ENCODE results near the gene PTPRC.

The PTPRC gene

GRCh38 chr1:198636391-198636790 is 2.4 kb upstream of the PTPRC start:
- TF ChIP-seq, protein P1, sequence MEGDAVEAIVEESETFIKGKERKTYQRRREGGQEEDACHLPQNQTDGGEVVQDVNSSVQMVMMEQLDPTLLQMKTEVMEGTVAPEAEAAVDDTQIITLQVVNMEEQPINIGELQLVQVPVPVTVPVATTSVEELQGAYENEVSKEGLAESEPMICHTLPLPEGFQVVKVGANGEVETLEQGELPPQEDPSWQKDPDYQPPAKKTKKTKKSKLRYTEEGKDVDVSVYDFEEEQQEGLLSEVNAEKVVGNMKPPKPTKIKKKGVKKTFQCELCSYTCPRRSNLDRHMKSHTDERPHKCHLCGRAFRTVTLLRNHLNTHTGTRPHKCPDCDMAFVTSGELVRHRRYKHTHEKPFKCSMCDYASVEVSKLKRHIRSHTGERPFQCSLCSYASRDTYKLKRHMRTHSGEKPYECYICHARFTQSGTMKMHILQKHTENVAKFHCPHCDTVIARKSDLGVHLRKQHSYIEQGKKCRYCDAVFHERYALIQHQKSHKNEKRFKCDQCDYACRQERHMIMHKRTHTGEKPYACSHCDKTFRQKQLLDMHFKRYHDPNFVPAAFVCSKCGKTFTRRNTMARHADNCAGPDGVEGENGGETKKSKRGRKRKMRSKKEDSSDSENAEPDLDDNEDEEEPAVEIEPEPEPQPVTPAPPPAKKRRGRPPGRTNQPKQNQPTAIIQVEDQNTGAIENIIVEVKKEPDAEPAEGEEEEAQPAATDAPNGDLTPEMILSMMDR (conservative IDR thresholded peaks at IDR 0.05; ENCODE audit: control insufficient read depth, insufficient read depth, low read depth, low read length): no peak
- no peak for DNase-seq (ENCODE audit: low read depth)
- no peak overlapping the region for H3K4me3 ChIP-seq (ENCODE audit: control insufficient read depth, low read depth, low read length)

DNA sequence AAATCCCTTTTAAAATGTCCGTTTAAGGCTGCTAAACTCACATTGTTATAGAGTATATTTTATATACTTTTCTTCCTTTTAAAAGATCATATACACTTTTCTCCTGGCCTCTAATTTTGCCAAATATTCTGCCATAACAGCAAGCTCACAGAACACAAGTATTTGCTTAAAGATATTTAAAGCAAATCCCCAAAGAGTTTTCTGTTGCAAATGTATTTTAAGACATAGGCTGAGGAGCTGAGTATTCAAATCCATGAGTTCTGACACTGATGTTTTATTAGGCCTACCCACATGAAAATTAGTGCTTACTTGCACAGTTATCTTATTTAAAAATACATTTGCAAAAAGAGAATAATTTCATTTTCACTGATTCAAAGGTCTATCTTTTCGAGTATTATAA is 1.7 kb upstream of the PTPRC start:
- TF ChIP-seq, protein P1 (conservative IDR thresholded peaks at IDR 0.05; ENCODE audit: control insufficient read depth, insufficient read depth, low read depth, low read length): no peak
- no peak overlapping the region for H3K4me3 ChIP-seq (ENCODE audit: control insufficient read depth, low read depth, low read length)
- no peak for DNase-seq (ENCODE audit: low read depth)

GRCh38 chr1:198637916-198638437 is 863 bp upstream of the PTPRC start:
- TF ChIP-seq, protein P1 (conservative IDR thresholded peaks at IDR 0.05; ENCODE audit: control insufficient read depth, insufficient read depth, low read depth, low read length): no peak
- no peak overlapping the region for H3K4me3 ChIP-seq (ENCODE audit: control insufficient read depth, low read depth, low read length)
- DNase-seq (ENCODE audit: low read depth): no peak

- DNase-seq (ENCODE audit: low read depth): no peak
- no peak overlapping the region for H3K4me3 ChIP-seq (ENCODE audit: control insufficient read depth, low read depth, low read length)
- TF ChIP-seq, protein P1 (conservative IDR thresholded peaks at IDR 0.05; ENCODE audit: control insufficient read depth, insufficient read depth, low read depth, low read length): no peak
Measured at GRCh38 chr1:198638441-198638840, 399 bp upstream of the PTPRC start.

- H3K4me3 ChIP-seq (ENCODE audit: control insufficient read depth, low read depth, low read length): no peak overlapping the region
- TF ChIP-seq, protein P1 (conservative IDR thresholded peaks at IDR 0.05; ENCODE audit: control insufficient read depth, insufficient read depth, low read depth, low read length): no peak
- DNase-seq (ENCODE audit: low read depth): no peak
Measured at GRCh38 chr1:198639671-198640143, 867 bp downstream of the PTPRC start.

GRCh38 chr1:198640174-198640573 is 1.3 kb downstream of the PTPRC start:
- DNase-seq (ENCODE audit: low read depth): no peak
- no peak overlapping the region for H3K4me3 ChIP-seq (ENCODE audit: control insufficient read depth, low read depth, low read length)
- TF ChIP-seq, protein P1 (conservative IDR thresholded peaks at IDR 0.05; ENCODE audit: control insufficient read depth, insufficient read depth, low read depth, low read length): no peak

DNA sequence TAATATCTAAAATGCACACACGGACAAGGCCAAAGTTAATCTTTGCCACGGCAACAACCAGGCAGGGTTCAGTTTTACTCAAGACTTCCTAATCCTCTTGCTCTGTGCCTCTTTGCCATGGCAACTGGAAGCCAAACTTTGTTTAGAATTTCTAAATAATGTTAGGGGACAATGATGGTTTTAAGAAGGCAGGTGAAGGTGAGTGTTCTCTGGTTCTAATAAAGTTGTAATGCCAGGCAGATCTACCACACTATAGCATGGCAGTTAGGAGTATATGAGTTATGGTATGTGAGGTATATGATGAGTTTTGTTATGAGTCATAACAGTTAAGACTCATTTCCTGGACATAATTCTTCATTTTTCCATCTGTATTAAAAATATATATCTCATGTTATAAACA is 2.7 kb downstream of the PTPRC start:
- H3K4me3 ChIP-seq (ENCODE audit: control insufficient read depth, low read depth, low read length): no peak overlapping the region
- TF ChIP-seq, protein P1 (conservative IDR thresholded peaks at IDR 0.05; ENCODE audit: control insufficient read depth, insufficient read depth, low read depth, low read length): no peak

More for the DNA sequence above, 2.7 kb downstream of the PTPRC start:
- peak; percentile 26 for DNase-seq (ENCODE audit: low read depth)
